ENCODE measurements around the gene CFAP97D1. TPM values are rescaled to one million over a fixed set of nuclear protein-coding genes. Genes with fewer than 3 reads are reported as not detected.

The CFAP97D1 gene
- total RNA-seq, 1 experiment from 2014 or later = 0.13 TPM

GRCh38 chr17:43782913-43783680, 2.9 kb downstream of the CFAP97D1 start:
- Mint-ChIP-seq H3K9me3 (no peaks in the 10 kb centered on the region), H3K27me3 (ENCODE audit: low read depth) (peaks cover 24% of the 10 kb centered on the region), H3K4me3 (no peak overlapping the region), H3K27ac (no peak overlapping the region), H3K36me3 (no peaks in the 10 kb centered on the region), H3K4me1 (peaks cover 15% of the 10 kb centered on the region)
- ATAC-seq (no peak), DNase-seq (ENCODE audit: low spot score) (no peak)
- TF ChIP-seq JUN (CRISPR knock-in tag; IDR thresholded peaks at IDR 0.05) (no peak), ZMAT4 (CRISPR knock-in tag; IDR thresholded peaks at IDR 0.05) (no peak), ERG (CRISPR knock-in tag; IDR thresholded peaks at IDR 0.05) (no peak), ATF6 (CRISPR knock-in tag; IDR thresholded peaks at IDR 0.05) (no peak), OVOL2 (CRISPR knock-in tag; IDR thresholded peaks at IDR 0.05; ENCODE audit: borderline replicate concordance) (no peak), IRF2 (CRISPR knock-in tag; IDR thresholded peaks at IDR 0.05; ENCODE audit: borderline replicate concordance, low read depth) (no peak), ESRRA (CRISPR knock-in tag; IDR thresholded peaks at IDR 0.05; ENCODE audit: borderline replicate concordance) (no peak), RORB (CRISPR knock-in tag; IDR thresholded peaks at IDR 0.05) (no peak), FOXJ3 (CRISPR knock-in tag; IDR thresholded peaks at IDR 0.05; ENCODE audit: borderline replicate concordance) (no peak), FOXP1 (CRISPR knock-in tag; IDR thresholded peaks at IDR 0.05; ENCODE audit: borderline replicate concordance) (no peak), KAT7 (CRISPR knock-in tag; IDR thresholded peaks at IDR 0.05; ENCODE audit: borderline replicate concordance) (no peak), NR1H2 (CRISPR knock-in tag; IDR thresholded peaks at IDR 0.05) (no peak), ZBTB21 (CRISPR knock-in tag; IDR thresholded peaks at IDR 0.05; ENCODE audit: borderline replicate concordance) (no peak), ATF1 (CRISPR knock-in tag; IDR thresholded peaks at IDR 0.05) (no peak), E2F1 (CRISPR knock-in tag; IDR thresholded peaks at IDR 0.05) (no peak), TEAD4 (CRISPR knock-in tag; IDR thresholded peaks at IDR 0.05) (no peak), GTF2I (CRISPR knock-in tag; conservative IDR thresholded peaks at IDR 0.05) (no peak), MLX (CRISPR knock-in tag; IDR thresholded peaks at IDR 0.05) (no peak), ZBTB43 (CRISPR knock-in tag; IDR thresholded peaks at IDR 0.05) (no peak), ZNF416 (CRISPR knock-in tag; IDR thresholded peaks at IDR 0.05) (no peak)
- POLR2A ChIA-PET = no interaction called here
- CTCF ChIA-PET = no interaction called here
